Uterus (tissue), 2 donors: ENCODE data around the gene TGFBR1.

ENCODE experiments used
- CTCF ChIP-seq, 4 experiments: fragments of 200-600 bp in 2 of 4; fragments of 450-650 bp in 2 of 4; sonication (generic) in 2 of 4; IDR thresholded peaks; one replicate each; pipeline ENCODE4 v1.5.1; 2016 to 2019; ENCODE audit warnings: antibody characterized with exemption in 4 of 4, mild to moderate bottlenecking in 2 of 4, moderate library complexity in 1 of 4
- POLR2A ChIP-seq, 2 donors: fragments of 450-650 bp; IDR thresholded peaks; one replicate each; pipeline ENCODE4 v1.6.1; 2016; ENCODE audit warnings: antibody characterized with exemption in 2 of 2, mild to moderate bottlenecking in 1 of 2, moderate library complexity in 1 of 2

- TF ChIP-seq CTCF (IDR thresholded peaks at IDR 0.05) = no peak
- no peak for TF ChIP-seq POLR2A (IDR thresholded peaks at IDR 0.05)
Observed at GRCh38 chr9:99144966-99145365, 40.1 kb downstream of the TGFBR1 start.
